Measurements from ENCODE around the gene SHKBP1.

The SHKBP1 gene

DNA sequence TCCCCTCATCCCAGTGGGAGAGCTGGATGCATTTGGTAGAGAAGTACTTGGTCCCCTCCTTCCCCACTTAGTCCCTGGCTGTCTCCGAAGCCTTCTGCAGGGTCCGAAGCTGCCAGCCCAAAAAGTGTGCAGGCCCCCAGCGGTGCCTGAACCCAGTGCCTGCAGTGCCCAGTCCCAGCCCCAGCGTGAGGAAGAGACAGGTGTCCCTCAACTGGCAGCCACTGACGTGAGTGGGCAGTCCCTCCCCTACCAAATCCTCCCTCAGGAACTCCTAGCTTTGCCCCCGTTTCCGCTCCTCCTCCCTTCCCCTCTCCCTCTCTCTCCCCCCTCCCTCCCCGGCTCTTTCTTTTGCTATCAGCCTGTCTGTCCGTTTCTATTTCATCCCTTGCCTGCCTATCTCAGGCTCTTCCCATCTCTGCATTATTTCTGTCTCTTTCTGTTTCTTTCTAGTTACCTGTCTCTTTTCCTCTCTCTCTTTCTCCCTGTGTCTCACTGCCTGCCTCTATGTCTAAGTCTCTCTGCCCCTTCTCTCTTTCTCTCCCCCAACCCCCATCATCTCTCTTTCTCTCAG, 22.7 kb downstream of the SHKBP1 start (continued):
- TF ChIP-seq, protein P1, sequence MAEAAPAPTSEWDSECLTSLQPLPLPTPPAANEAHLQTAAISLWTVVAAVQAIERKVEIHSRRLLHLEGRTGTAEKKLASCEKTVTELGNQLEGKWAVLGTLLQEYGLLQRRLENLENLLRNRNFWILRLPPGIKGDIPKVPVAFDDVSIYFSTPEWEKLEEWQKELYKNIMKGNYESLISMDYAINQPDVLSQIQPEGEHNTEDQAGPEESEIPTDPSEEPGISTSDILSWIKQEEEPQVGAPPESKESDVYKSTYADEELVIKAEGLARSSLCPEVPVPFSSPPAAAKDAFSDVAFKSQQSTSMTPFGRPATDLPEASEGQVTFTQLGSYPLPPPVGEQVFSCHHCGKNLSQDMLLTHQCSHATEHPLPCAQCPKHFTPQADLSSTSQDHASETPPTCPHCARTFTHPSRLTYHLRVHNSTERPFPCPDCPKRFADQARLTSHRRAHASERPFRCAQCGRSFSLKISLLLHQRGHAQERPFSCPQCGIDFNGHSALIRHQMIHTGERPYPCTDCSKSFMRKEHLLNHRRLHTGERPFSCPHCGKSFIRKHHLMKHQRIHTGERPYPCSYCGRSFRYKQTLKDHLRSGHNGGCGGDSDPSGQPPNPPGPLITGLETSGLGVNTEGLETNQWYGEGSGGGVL (tag by site-specific recombination; IDR thresholded peaks at IDR 0.05): peak; percentile 98
- TF ChIP-seq ZNF133 (tag by site-specific recombination; IDR thresholded peaks at IDR 0.05) (no peak; the same call in 1 of the 2 replicates), ZNF157 (tag by site-specific recombination; IDR thresholded peaks at IDR 0.05) (no peak), ZSCAN16 (tag by site-specific recombination; IDR thresholded peaks at IDR 0.05) (no peak), ZNF624 (tag by site-specific recombination; IDR thresholded peaks at IDR 0.05) (no peak), ZNF776 (tag by site-specific recombination; IDR thresholded peaks at IDR 0.05; ENCODE audit: borderline replicate concordance) (no peak), HOXD13 (CRISPR knock-in tag; IDR thresholded peaks at IDR 0.05; ENCODE audit: borderline replicate concordance) (no peak), ZNF266 (tag by site-specific recombination; IDR thresholded peaks at IDR 0.05; ENCODE audit: low read depth) (no peak), ZFHX2 (tag by site-specific recombination; conservative IDR thresholded peaks at IDR 0.05) (peak; percentile 88), GFI1B (tag by site-specific recombination; IDR thresholded peaks at IDR 0.05) (no peak), ZNF792 (tag by site-specific recombination; IDR thresholded peaks at IDR 0.05) (no peak), ZNF146 (tag by site-specific recombination; IDR thresholded peaks at IDR 0.05) (no peak), SCRT2 (tag by site-specific recombination; IDR thresholded peaks at IDR 0.05) (no peak), ZNF23 (tag by site-specific recombination; IDR thresholded peaks at IDR 0.05; ENCODE audit: borderline replicate concordance) (no peak), ZNF202 (tag by site-specific recombination; IDR thresholded peaks at IDR 0.05; ENCODE audit: borderline replicate concordance) (no peak), ZNF626 (tag by site-specific recombination; IDR thresholded peaks at IDR 0.05) (no peak), ZNF530 (tag by site-specific recombination; IDR thresholded peaks at IDR 0.05; ENCODE audit: low read depth) (no peak), ZNF248 (tag by site-specific recombination; IDR thresholded peaks at IDR 0.05) (no peak), SP2 (tag by site-specific recombination; IDR thresholded peaks at IDR 0.05) (peak; percentile 94), ZNF549 (tag by site-specific recombination; IDR thresholded peaks at IDR 0.05) (no peak), ZNF426 (tag by site-specific recombination; IDR thresholded peaks at IDR 0.05) (no peak), HOXC10 (CRISPR knock-in tag; IDR thresholded peaks at IDR 0.05) (no peak), ZNF324 (tag by site-specific recombination; IDR thresholded peaks at IDR 0.05) (no peak), ZNF664 (tag by site-specific recombination; IDR thresholded peaks at IDR 0.05) (no peak), GLIS1 (tag by site-specific recombination; IDR thresholded peaks at IDR 0.05) (peak; percentile 90), ZNF558 (tag by site-specific recombination; IDR thresholded peaks at IDR 0.05) (no peak), ZBTB17 (tag by site-specific recombination; IDR thresholded peaks at IDR 0.05) (peak; percentile 97), BCL11A (tag by site-specific recombination; IDR thresholded peaks at IDR 0.05; ENCODE audit: low read depth) (peak; percentile 89)
- TF ChIP-seq, protein P2, sequence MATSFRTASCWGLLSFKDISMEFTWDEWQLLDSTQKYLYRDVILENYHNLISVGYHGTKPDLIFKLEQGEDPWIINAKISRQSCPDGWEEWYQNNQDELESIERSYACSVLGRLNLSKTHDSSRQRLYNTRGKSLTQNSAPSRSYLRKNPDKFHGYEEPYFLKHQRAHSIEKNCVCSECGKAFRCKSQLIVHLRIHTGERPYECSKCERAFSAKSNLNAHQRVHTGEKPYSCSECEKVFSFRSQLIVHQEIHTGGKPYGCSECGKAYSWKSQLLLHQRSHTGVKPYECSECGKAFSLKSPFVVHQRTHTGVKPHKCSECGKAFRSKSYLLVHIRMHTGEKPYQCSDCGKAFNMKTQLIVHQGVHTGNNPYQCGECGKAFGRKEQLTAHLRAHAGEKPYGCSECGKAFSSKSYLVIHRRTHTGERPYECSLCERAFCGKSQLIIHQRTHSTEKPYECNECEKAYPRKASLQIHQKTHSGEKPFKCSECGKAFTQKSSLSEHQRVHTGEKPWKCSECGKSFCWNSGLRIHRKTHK (tag by site-specific recombination; IDR thresholded peaks at IDR 0.05): no peak
- TF ChIP-seq, protein P3, sequence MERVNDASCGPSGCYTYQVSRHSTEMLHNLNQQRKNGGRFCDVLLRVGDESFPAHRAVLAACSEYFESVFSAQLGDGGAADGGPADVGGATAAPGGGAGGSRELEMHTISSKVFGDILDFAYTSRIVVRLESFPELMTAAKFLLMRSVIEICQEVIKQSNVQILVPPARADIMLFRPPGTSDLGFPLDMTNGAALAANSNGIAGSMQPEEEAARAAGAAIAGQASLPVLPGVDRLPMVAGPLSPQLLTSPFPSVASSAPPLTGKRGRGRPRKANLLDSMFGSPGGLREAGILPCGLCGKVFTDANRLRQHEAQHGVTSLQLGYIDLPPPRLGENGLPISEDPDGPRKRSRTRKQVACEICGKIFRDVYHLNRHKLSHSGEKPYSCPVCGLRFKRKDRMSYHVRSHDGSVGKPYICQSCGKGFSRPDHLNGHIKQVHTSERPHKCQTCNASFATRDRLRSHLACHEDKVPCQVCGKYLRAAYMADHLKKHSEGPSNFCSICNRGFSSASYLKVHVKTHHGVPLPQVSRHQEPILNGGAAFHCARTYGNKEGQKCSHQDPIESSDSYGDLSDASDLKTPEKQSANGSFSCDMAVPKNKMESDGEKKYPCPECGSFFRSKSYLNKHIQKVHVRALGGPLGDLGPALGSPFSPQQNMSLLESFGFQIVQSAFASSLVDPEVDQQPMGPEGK (tag by site-specific recombination; IDR thresholded peaks at IDR 0.05): peak; percentile 98
- TF ChIP-seq, protein P4, sequence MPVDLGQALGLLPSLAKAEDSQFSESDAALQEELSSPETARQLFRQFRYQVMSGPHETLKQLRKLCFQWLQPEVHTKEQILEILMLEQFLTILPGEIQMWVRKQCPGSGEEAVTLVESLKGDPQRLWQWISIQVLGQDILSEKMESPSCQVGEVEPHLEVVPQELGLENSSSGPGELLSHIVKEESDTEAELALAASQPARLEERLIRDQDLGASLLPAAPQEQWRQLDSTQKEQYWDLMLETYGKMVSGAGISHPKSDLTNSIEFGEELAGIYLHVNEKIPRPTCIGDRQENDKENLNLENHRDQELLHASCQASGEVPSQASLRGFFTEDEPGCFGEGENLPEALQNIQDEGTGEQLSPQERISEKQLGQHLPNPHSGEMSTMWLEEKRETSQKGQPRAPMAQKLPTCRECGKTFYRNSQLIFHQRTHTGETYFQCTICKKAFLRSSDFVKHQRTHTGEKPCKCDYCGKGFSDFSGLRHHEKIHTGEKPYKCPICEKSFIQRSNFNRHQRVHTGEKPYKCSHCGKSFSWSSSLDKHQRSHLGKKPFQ (tag by site-specific recombination; IDR thresholded peaks at IDR 0.05): no peak
- TF ChIP-seq, protein P5, sequence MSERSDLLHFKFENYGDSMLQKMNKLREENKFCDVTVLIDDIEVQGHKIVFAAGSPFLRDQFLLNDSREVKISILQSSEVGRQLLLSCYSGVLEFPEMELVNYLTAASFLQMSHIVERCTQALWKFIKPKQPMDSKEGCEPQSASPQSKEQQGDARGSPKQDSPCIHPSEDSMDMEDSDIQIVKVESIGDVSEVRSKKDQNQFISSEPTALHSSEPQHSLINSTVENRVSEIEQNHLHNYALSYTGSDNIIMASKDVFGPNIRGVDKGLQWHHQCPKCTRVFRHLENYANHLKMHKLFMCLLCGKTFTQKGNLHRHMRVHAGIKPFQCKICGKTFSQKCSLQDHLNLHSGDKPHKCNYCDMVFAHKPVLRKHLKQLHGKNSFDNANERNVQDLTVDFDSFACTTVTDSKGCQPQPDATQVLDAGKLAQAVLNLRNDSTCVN (tag by site-specific recombination; optimal IDR thresholded peaks at IDR 0.05): no peak
- TF ChIP-seq, protein P6, sequence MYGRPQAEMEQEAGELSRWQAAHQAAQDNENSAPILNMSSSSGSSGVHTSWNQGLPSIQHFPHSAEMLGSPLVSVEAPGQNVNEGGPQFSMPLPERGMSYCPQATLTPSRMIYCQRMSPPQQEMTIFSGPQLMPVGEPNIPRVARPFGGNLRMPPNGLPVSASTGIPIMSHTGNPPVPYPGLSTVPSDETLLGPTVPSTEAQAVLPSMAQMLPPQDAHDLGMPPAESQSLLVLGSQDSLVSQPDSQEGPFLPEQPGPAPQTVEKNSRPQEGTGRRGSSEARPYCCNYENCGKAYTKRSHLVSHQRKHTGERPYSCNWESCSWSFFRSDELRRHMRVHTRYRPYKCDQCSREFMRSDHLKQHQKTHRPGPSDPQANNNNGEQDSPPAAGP (tag by site-specific recombination; IDR thresholded peaks at IDR 0.05): peak; percentile 57; the same call in 1 of the 2 replicates
